IMR-90 (cell line): ENCODE data around the gene SLC27A6. TPM values are rescaled to one million over a fixed set of nuclear protein-coding genes. Genes with fewer than 3 reads are reported as not detected.

Experiments used
- ATAC-seq: fragments of 200-7000 bp; cut with Tn5 transposase; 2 replicates; pipeline ENCODE4 v1.9.1; 2020; ENCODE audit warnings: low read depth, mild to moderate bottlenecking, moderate library complexity
- BruUV-seq: library from RNA; stranded (reverse); fragments of 400-500 nt; replicated peaks from 2 replicates; lab custom pipeline; 2021; lab: Mats Ljungman, UMichigan
- CTCF ChIA-PET: fragments of 300-600 bp; formaldehyde crosslinking; extraction: SDS; loops from one replicate; lab custom pipeline; 2021; ENCODE audit warnings: antibody characterized with exemption; lab: Yijun Ruan, JAX
- POLR2A ChIA-PET: fragments of 300-600 bp; sonication (Branson Sonifier 250); formaldehyde crosslinking; loops from one replicate; lab custom pipeline; 2022; ENCODE audit warnings: antibody characterized with exemption; ENCODE audit not compliant: unreplicated experiment; lab: Charles Lee
- DNase-seq: peaks from one replicate; pipeline ENCODE4 v3.0.0; 2013
- H2AFZ ChIP-seq: replicated peaks from 2 replicates; pipeline ENCODE3; 2013; ENCODE audit warnings: low read length, mild to moderate bottlenecking; ENCODE audit not compliant: poor library complexity
- H2AK5ac ChIP-seq: 2 replicates; pipeline ENCODE4 v1.6.1; 2013; ENCODE audit warnings: low read depth, low read length, inconsistent platforms
- H2AK9ac ChIP-seq: replicated peaks from 2 replicates; pipeline ENCODE3; 2013; ENCODE audit warnings: mild to moderate bottlenecking, low read depth, low read length, moderate library complexity; ENCODE audit not compliant: poor library complexity
- H2BK120ac ChIP-seq: 2 replicates; pipeline ENCODE4 v1.6.1; 2013; ENCODE audit warnings: low read depth, low read length, inconsistent platforms
- H2BK15ac ChIP-seq: 3 replicates; pipeline ENCODE4 v1.6.1; 2013; ENCODE audit warnings: low read depth, low read length, inconsistent platforms
- H2BK20ac ChIP-seq: 2 replicates; pipeline ENCODE4 v1.6.1; 2013; ENCODE audit warnings: low read depth, mild to moderate bottlenecking, inconsistent platforms, low read length, moderate library complexity
- H2BK5ac ChIP-seq: 2 replicates; pipeline ENCODE4 v1.6.1; 2013; ENCODE audit warnings: mild to moderate bottlenecking, low read depth, low read length, inconsistent platforms; ENCODE audit not compliant: poor library complexity, severe bottlenecking
- H3K14ac ChIP-seq: replicated peaks from 2 replicates; pipeline ENCODE4 v1.6.1; 2013; ENCODE audit warnings: low read depth, low read length, inconsistent platforms
- H3K18ac ChIP-seq: 2 replicates; pipeline ENCODE4 v1.6.1; 2013; ENCODE audit warnings: low read depth, low read length, control low read depth
- H3K23ac ChIP-seq: 2 replicates; pipeline ENCODE4 v1.6.1; 2013; ENCODE audit warnings: low read depth, low read length, inconsistent platforms
- H3K27ac ChIP-seq: 2 replicates; pipeline ENCODE4 v1.5.1; 2013; ENCODE audit warnings: mild to moderate bottlenecking, control low read depth, low read length; ENCODE audit not compliant: insufficient read depth
- H3K27me3 ChIP-seq: 2 replicates; pipeline ENCODE4 v1.6.1; 2013; ENCODE audit warnings: low read length; ENCODE audit not compliant: control insufficient read depth, insufficient read depth
- H3K36me3 ChIP-seq: 2 replicates; pipeline ENCODE4 v1.6.1; 2013; ENCODE audit warnings: low read length, mixed read lengths; ENCODE audit not compliant: control insufficient read depth, insufficient read depth
- H3K4ac ChIP-seq: 2 replicates; pipeline ENCODE4 v1.6.1; 2013; ENCODE audit warnings: low read depth, low read length, inconsistent platforms
- H3K4me1 ChIP-seq: 2 replicates; pipeline ENCODE4 v1.6.1; 2013; ENCODE audit warnings: low read length, mixed read lengths; ENCODE audit not compliant: control insufficient read depth, insufficient read depth
- H3K4me2 ChIP-seq: 2 replicates; pipeline ENCODE4 v1.6.1; 2013; ENCODE audit warnings: low read depth, mild to moderate bottlenecking, control low read depth, low read length, moderate library complexity
- H3K4me3 ChIP-seq: 2 replicates; pipeline ENCODE4 v1.5.1; 2013; ENCODE audit warnings: low read depth, mild to moderate bottlenecking, control low read depth, low read length, moderate library complexity; ENCODE audit not compliant: insufficient read depth
- H3K56ac ChIP-seq: 2 replicates; pipeline ENCODE4 v1.6.1; 2013; ENCODE audit warnings: low read length, inconsistent platforms; ENCODE audit not compliant: insufficient read depth; ENCODE audit errors: extremely low read depth
- H3K79me1 ChIP-seq, 2 experiments: 2 replicates each; pipeline ENCODE4 v1.6.1; 2013; ENCODE audit warnings: low read length in 2 of 2, inconsistent platforms in 1 of 2, low read depth in 1 of 2
- H3K9ac ChIP-seq: 2 replicates; pipeline ENCODE4 v1.6.1; 2013; ENCODE audit warnings: low read depth, low read length, control low read depth
- H3K9me1 ChIP-seq: 2 replicates; pipeline ENCODE4 v1.6.1; 2013; ENCODE audit warnings: low read length, inconsistent platforms; ENCODE audit not compliant: insufficient read depth
- H3K9me3 ChIP-seq: 2 replicates; pipeline ENCODE4 v1.6.1; 2013; ENCODE audit warnings: low read length; ENCODE audit not compliant: control insufficient read depth, insufficient read depth
- H4K20me1 ChIP-seq: 2 replicates; pipeline ENCODE4 v1.6.1; 2013; ENCODE audit warnings: low read length, inconsistent platforms; ENCODE audit not compliant: insufficient read depth
- H4K5ac ChIP-seq: 2 replicates; pipeline ENCODE4 v1.6.1; 2013; ENCODE audit warnings: mild to moderate bottlenecking, low read depth, low read length, control low read depth
- H4K8ac ChIP-seq, 2 experiments: 2 replicates each; pipeline ENCODE4 v1.6.1; 2013; ENCODE audit warnings: low read depth in 2 of 2, low read length in 2 of 2, control low read depth in 1 of 2, inconsistent platforms in 1 of 2
- H4K91ac ChIP-seq: 2 replicates; pipeline ENCODE4 v1.6.1; 2013; ENCODE audit warnings: low read depth, low read length, inconsistent platforms; ENCODE audit not compliant: insufficient read depth
- BHLHE40 ChIP-seq: fragments of 150-350 bp; IDR thresholded peaks from 2 replicates; pipeline ENCODE4 v1.6.1; 2016; ENCODE audit warnings: mild to moderate bottlenecking, low read depth, low read length
- CEBPB ChIP-seq: IDR thresholded peaks from 2 replicates; pipeline ENCODE4 v1.6.1; 2012; ENCODE audit warnings: low read depth, low read length, improper control_type of control experiment
- CHD1 ChIP-seq: IDR thresholded peaks from 2 replicates; pipeline ENCODE4 v1.6.1; 2012; ENCODE audit warnings: low read depth, low read length, improper control_type of control experiment
- CTCF ChIP-seq: conservative IDR thresholded peaks from 2 replicates; pipeline ENCODE4 v1.5.1; 2012; ENCODE audit warnings: mild to moderate bottlenecking, low read depth, low read length, improper control_type of control experiment
- FOS ChIP-seq: fragments of 150-350 bp; IDR thresholded peaks from 2 replicates; pipeline ENCODE4 v1.6.1; 2016; ENCODE audit warnings: low read depth, low read length
- MAFK ChIP-seq: IDR thresholded peaks from 2 replicates; pipeline ENCODE4 v1.6.1; 2012; ENCODE audit warnings: low read depth, low read length, improper control_type of control experiment
- MAZ ChIP-seq: IDR thresholded peaks from 2 replicates; pipeline ENCODE4 v1.6.1; 2012; ENCODE audit warnings: low read depth, mild to moderate bottlenecking, low read length, improper control_type of control experiment, moderate library complexity, borderline replicate concordance
- MXI1 ChIP-seq: IDR thresholded peaks from 2 replicates; pipeline ENCODE4 v1.6.1; 2012; ENCODE audit warnings: low read depth, mild to moderate bottlenecking, low read length, moderate library complexity, borderline replicate concordance
- NFE2L2 ChIP-seq: fragments of 150-350 bp; IDR thresholded peaks from 2 replicates; pipeline ENCODE4 v1.6.1; 2016; ENCODE audit warnings: low read depth, mild to moderate bottlenecking, low read length
- POLR2A ChIP-seq: IDR thresholded peaks from 2 replicates; pipeline ENCODE4 v1.6.1; 2012; ENCODE audit warnings: mild to moderate bottlenecking, low read depth, low read length
- RAD21 ChIP-seq: IDR thresholded peaks from 2 replicates; pipeline ENCODE4 v1.6.1; 2012; ENCODE audit warnings: low read length, improper control_type of control experiment
- RCOR1 ChIP-seq: IDR thresholded peaks from 2 replicates; pipeline ENCODE4 v1.6.1; 2012; ENCODE audit warnings: mild to moderate bottlenecking, low read length, improper control_type of control experiment; ENCODE audit not compliant: insufficient replicate concordance
- RFX5 ChIP-seq: IDR thresholded peaks from 2 replicates; pipeline ENCODE4 v1.8.0; 2012; ENCODE audit warnings: low read depth, mild to moderate bottlenecking, low read length, moderate library complexity
- SMC3 ChIP-seq: fragments of 150-350 bp; IDR thresholded peaks from 2 replicates; pipeline ENCODE4 v1.6.1; 2016; ENCODE audit warnings: low read depth, mild to moderate bottlenecking, antibody characterized with exemption, low read length, moderate library complexity
- WGBS, 2 experiments: methylation state at CpG; one replicate each; pipeline versions ENCODE4 v1.1.5 to v1.1.7; 2013; ENCODE audit warnings: missing lambda C conversion rate in 2 of 2; ENCODE audit not compliant: insufficient read length in 1 of 2; ENCODE audit errors: extremely low coverage in 2 of 2; 5-methylcytosine and 5-hydroxymethylcytosine counted together
- dilution Hi-C: fragments of 300-500 bp; cut with HindIII; formaldehyde crosslinking; loops from one replicate; pipeline ENCODE4 v1.14.3; 2018; ENCODE audit warnings: low sequenced_read_pairs; ENCODE audit not compliant: unreplicated experiment
- in situ Hi-C: fragments of 300-500 bp; cut with MboI; formaldehyde crosslinking; loops from 3 replicates; pipeline ENCODE4 v1.14.3; 2019; ENCODE audit warnings: low sequenced_read_pairs, inconsistent platforms, mixed read lengths
- intact Hi-C: fragments of 100-400 bp; cut with micrococcal nuclease; formaldehyde crosslinking; loops from 2 replicates; pipeline ENCODE4 v1.10.0; 2022
- polyA plus RNA-seq, 3 experiments: library from polyadenylated mRNA; depleted of rRNA; stranded (reverse); fragments of >200 nt; gene quantifications; 2 replicates each; pipeline ENCODE4 v1.2.3, GENCODE V29; 2012; ENCODE audit warnings: low replicate concordance in 1 of 3
- total RNA-seq: library from RNA; depleted of rRNA; stranded (reverse); fragments of >200 nt; gene quantifications from 2 replicates; pipeline ENCODE4 v1.2.3, GENCODE V29; 2012
- TF ChIP-seq, protein P1 (sequence below): fragments of 150-350 bp; IDR thresholded peaks from 2 replicates; pipeline ENCODE4 v1.6.1; 2017; ENCODE audit warnings: mild to moderate bottlenecking, antibody characterized with exemption, low read length, low read depth
- TF ChIP-seq, protein P2 (sequence below): fragments of 150-350 bp; IDR thresholded peaks from 2 replicates; pipeline ENCODE4 v1.6.1; 2016; ENCODE audit warnings: low read depth, mild to moderate bottlenecking, low read length, moderate library complexity, borderline replicate concordance

SLC27A6 gene
- total and polyA plus RNA-seq, 2 of the 4 experiments (the other 2 are of a cell fraction), result under 0.01 to 0.02 TPM

DNA sequence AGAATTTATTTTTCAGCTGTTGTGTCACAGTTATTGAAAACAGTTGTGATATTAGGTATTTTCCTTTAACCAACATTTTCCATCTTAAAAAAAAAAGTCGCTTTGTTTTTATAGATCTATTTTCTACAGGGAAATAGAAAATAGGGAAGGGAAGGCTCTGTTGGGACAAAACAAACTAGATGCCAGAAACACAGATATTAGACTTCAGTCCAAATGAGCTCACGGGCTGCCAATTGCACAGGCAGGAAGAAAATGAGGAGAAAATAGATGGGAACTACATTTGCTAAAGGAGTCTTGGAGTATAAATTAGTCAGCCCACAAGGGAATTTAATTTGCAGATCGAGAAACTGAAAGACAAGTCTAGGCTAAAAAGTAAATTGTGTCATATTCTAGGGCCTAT is 107.8 kb downstream of the SLC27A6 start:
- dilution Hi-C loops, result no loop called here
- H4K91ac ChIP-seq, result no peak overlapping the region
- H3K27ac ChIP-seq, result no peak overlapping the region
- H3K36me3 ChIP-seq, result no peaks in the 10 kb centered on the region
- no peak overlapping the region for H2AK5ac ChIP-seq
- no peaks in the 10 kb centered on the region for H3K9me3 ChIP-seq
- no peak overlapping the region for H3K4ac ChIP-seq
- no peak overlapping the region for H3K4me2 ChIP-seq
- no peaks in the 10 kb centered on the region for H3K79me1 ChIP-seq
- H2AK9ac ChIP-seq, result no peak overlapping the region
- ATAC-seq (no peak), DNase-seq (no peak)
- H3K4me1 ChIP-seq, result no peaks in the 10 kb centered on the region
- intact Hi-C loops, result no loop called here
- H3K9ac ChIP-seq, result no peak overlapping the region
- POLR2A ChIA-PET, result no interaction called here
- H3K56ac ChIP-seq, result no peak overlapping the region
- no peak for TF ChIP-seq BHLHE40
- no peak for TF ChIP-seq MAZ
- TF ChIP-seq POLR2A, result no peak
- TF ChIP-seq, protein P1, sequence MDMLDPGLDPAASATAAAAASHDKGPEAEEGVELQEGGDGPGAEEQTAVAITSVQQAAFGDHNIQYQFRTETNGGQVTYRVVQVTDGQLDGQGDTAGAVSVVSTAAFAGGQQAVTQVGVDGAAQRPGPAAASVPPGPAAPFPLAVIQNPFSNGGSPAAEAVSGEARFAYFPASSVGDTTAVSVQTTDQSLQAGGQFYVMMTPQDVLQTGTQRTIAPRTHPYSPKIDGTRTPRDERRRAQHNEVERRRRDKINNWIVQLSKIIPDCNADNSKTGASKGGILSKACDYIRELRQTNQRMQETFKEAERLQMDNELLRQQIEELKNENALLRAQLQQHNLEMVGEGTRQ, result no peak
- no peak for TF ChIP-seq SMC3
- no peak for TF ChIP-seq MXI1
- no peak for TF ChIP-seq NFE2L2
- TF ChIP-seq, protein P2, sequence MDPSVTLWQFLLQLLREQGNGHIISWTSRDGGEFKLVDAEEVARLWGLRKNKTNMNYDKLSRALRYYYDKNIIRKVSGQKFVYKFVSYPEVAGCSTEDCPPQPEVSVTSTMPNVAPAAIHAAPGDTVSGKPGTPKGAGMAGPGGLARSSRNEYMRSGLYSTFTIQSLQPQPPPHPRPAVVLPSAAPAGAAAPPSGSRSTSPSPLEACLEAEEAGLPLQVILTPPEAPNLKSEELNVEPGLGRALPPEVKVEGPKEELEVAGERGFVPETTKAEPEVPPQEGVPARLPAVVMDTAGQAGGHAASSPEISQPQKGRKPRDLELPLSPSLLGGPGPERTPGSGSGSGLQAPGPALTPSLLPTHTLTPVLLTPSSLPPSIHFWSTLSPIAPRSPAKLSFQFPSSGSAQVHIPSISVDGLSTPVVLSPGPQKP, result no peak
- TF ChIP-seq FOS, result no peak
- no peak for TF ChIP-seq CEBPB
- no peak for TF ChIP-seq RCOR1
- TF ChIP-seq CTCF, result no peak
- TF ChIP-seq MAFK, result no peak
- no peak for TF ChIP-seq RFX5
- TF ChIP-seq CHD1, result no peak
- no peak for TF ChIP-seq RAD21
- no peaks in the 10 kb centered on the region for H3K27me3 ChIP-seq
- no TSS peak for BruUV-seq
- no peak overlapping the region for H3K4me3 ChIP-seq
- CTCF ChIA-PET, result interaction anchor here (0.7 kb wide), 2 partner anchors 65 to 197 kb away, joined by 5 to 6 read pairs; no protein-coding TSS in a partner anchor
- no peak overlapping the region for H4K8ac ChIP-seq
- H2BK5ac ChIP-seq, result no peak overlapping the region
- no peak overlapping the region for H2AFZ ChIP-seq
- in situ Hi-C loops, result no loop called here
- H3K14ac ChIP-seq, result no peak overlapping the region
- H2BK15ac ChIP-seq, result no peak overlapping the region
- no peak overlapping the region for H2BK120ac ChIP-seq
- H4K20me1 ChIP-seq, result no peaks in the 10 kb centered on the region
- H4K5ac ChIP-seq, result no peak overlapping the region
- no peak overlapping the region for H3K23ac ChIP-seq
- no peaks in the 10 kb centered on the region for H3K9me1 ChIP-seq
- WGBS, 2 experiments, result 80% methylated on average over 1 of the region's 3 CpGs; no CpG with 5 or more reads in 1 of the 2 experiments
- no peak overlapping the region for H3K18ac ChIP-seq
- H2BK20ac ChIP-seq, result no peak overlapping the region
